Putamen (tissue), 1 donor: ENCODE data around the gene GPRC5A.

Experiments used
- DNase-seq: peaks from one replicate; pipeline ENCODE4 v3.0.0-alpha.2; 2016; ENCODE audit warnings: low spot score

GPRC5A gene

DNA sequence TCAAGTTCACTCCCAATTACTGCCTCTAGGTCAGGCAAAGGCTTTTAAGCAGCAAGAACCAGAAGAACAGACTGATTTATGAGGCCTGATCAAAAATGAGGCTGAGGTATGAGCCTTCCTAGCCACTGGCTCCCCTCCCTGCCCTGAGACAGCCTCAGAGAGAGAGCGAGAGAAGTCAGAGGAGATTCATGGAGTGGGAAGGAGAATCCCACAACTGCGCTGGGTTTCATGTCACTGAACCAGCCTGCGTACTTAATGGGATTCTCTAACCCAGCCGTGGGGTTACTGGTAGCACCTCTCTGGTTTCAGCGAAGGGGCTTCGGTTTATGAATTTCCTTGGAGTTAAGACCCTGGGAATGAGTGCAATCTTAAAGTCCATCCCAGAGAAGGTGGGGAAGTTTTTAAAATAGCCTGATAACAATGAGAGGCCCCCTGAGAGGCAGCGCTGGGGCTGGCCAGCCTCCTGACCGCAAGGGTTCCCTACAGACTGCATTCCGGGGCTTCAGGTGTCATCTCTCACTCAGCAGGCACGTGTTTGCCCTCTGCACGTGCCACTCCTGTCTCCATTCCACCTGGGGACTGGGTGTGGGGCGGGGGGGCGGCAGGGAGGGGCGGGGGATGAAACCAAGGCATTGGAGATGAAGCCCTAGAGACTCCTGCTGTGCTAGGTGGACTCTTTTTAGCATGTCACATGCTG, 6.1 kb upstream of the GPRC5A start:
- DNase-seq, result no peak

DNA sequence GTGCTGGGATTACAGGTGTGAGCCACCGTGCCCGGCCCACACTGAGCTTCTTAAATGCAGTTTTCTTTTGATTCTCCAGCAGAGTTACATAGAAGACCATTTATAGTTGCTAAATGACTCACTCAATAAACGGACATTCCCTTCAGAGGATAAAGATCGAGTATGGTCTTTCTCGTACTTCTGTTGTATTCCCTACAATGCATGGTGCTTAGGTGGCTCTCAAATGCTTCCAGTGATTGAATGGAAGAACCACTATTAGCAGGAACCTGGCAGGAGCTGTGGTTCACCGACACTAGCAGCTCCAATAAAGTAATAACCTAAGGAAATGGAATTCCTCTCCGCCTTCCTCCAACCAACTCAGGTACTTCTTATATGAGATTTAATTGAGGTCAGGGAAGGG, 3.9 kb upstream of the GPRC5A start:
- no peak for DNase-seq

DNA sequence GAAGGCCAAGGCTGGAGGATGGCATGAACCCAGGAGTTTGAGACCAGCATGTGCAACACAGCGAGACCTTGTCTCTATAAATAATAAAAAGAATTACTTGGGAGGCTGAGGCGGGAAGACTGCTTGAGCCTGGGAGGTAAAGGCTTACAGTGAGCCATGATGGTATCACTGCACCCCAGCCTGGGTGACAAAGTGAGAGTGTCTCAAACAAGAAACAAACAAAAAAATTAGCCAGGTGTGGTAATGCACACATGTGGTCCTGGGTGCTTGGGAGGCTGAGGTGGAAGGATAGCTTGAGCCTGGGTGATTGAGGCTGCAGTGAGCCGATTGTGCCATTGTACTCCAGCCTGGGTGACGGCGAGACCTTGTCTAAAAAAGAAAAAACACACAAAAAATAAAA, 1.7 kb upstream of the GPRC5A start:
- DNase-seq, result no peak

DNA sequence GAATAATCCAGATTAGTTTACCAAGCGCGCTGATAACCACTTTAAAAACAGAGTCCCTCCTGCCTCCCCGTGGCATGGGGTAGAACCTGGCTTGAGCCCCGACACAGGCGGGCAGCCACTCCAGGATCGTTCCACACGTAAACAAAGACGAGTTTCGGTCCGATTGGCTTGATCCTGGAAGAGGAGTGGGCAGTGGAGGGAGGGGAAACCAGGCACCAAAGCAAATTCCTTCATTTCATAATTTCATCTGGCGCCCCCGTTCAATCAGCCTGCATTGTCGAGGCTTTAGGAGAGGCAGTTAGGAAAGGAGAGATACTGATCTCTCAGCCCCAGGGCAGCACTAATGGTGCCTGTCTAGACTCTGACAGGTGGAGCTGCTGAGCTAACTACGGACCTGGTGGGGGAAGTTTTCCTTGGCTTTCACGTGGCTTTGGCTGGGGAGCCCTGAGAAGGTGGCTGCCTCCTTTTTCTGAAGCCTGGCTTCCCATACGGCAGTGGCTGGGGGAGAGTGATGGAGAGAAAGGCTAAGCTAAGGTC, 751 bp upstream of the GPRC5A start:
- no peak for DNase-seq

DNA sequence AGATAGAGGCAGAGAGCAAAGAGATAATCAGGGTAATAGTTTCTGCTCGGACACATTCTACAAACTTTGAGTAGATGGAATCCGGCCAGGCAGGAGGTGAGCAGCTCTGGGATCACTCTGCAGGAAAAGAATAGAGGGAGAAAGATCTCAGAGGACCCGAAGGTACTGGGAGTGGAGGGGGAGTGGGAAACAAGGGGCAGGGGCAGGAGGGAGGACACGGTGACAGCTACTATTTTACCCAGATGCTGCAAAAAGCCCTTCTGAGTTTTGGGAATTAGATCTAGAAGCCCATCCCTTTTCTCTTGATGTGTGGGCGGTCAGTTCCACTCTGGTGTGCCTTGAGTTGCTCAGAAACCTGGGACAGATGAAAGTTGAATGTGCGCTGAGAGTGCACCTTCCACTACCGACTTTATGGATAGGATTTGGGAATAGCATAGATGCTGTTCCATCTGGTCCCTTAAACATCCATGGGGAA, 556 bp downstream of the GPRC5A start:
- DNase-seq, result no peak

DNA sequence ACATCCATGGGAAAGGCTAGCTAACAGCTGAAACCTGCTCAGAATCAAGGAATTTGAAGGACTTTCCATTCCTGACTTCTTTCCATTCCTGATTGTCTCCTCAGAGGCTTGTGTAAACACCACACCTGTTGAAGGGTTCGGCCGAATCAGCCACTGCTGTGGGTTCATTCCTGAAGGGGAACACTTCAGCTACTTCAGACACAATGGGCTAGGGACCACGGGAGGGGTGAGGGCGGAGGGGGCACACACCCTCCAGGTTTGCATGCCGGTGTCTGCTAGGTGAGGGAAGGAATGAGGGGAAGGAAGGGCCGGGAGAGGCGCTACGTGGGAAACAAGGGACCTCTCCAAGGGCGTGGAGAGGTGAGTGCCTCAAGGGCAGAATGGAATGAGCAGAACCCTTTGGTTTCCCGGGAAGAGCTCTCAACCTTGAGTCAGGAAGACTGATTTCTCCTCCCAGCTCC, 1.3 kb downstream of the GPRC5A start:
- DNase-seq, result no peak

DNA sequence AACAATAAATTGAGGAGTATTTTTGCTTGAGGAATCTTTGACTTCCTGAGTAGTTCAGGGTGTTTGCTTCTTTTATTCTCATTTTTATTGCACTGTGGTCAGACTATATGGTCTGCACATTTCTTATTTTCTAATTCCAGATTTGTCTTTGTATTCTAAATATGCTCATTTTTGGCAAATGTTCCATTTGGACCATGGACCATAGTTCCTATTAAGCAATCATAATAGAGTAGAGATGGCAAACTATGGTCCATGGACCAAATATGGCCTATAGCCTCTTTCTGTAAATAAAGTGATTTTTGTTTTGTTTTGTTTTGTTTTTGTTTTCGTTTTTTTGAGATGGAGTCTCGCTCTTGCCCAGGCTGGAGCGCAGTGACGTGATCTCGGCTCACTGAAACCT, 2.1 kb downstream of the GPRC5A start:
- DNase-seq, result no peak

DNA sequence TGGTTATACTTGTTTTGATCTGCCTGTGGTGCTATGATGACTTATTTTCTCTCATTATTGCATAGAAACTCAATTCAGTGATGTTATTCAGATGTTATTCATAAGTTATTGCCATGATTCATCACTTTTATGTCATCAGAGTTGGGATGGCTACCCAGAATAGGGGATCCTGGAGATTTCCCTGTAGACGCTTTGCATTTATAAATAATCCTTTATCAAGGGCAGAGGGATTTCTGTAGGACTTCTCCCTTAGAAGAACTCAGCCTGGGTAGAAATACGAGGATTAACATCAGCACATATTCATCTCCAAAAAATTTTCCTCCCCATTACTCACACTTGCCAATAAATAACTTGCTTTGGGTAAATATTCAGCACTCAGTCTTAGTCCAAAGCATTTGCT, 4.9 kb downstream of the GPRC5A start:
- DNase-seq, result no peak

DNA sequence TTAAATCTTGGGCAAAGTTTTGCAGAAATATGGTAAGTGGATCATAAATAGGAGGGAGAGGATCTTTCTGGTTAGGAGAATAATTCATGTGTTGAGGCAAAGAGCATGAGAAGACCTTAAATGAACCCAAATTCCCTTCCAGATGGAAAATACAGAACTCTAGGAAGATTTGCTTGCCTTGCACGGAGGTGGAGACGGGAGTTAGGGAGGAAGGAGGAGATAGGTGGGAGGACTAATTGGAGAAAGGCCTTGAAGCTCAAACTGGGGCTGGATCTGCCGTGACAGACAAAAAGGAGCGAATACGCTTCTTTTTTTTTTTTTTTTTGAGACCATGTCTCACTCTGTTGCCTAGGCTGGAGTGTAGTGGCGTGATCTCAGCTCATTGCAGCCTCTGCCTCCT, 5.9 kb downstream of the GPRC5A start:
- peak; percentile 70 for DNase-seq

DNA sequence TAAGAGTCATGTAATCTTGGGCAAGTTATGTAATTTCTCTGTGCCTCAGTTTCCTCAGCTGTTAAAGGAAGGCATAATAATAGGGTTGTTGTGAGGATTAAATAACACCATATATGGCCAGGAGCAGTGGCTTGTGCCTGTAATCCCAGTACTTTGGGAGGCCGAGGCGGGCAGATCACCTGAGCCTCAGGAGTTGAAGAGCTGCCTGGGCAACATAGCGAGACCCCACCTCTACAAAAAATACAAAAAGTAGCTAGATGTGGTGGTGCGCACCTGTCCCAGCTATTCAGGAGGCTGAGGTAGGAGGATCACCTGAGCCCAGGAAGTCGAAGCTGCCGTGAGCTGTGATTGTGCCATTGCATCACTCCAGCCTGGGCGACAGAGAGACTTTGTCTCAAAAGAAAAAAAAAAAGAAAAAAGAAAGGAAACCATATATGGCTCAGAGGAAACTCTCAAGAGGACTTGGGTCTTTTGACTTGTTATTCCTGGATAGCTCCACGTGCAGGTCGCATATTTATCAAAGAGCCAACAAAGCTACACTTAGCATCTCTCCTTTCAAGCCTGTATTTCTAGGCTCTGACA, 6.9 kb downstream of the GPRC5A start:
- DNase-seq, result no peak

DNA sequence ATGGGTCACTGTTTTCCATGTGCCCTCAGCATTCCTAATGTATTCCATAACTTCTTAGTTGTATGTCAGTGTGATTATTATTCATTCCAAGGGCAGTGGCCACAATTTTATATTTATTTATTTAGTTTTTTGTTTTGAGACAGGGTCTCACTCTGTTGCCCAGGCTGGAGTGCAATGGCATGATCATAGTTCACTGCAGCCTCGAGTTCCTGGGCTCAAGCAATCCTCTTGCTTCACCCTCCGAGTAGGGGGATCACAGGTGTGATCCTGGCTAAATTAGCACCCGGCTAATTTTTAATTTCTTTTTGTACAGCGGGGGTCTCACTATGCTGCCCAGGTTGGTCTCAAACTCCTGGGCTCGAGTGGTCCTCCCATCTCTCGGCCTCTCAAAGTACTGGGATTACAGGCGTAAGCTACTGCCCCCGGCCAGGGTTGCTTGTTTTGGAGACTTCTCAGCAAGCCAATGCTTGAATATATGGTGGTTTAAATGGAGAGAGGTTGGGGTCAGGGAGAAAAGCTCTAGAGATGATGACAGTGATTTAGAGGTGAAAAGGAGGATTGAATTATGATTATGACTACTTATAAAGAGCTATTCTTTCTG, 7.6 kb downstream of the GPRC5A start:
- DNase-seq, result no peak

DNA sequence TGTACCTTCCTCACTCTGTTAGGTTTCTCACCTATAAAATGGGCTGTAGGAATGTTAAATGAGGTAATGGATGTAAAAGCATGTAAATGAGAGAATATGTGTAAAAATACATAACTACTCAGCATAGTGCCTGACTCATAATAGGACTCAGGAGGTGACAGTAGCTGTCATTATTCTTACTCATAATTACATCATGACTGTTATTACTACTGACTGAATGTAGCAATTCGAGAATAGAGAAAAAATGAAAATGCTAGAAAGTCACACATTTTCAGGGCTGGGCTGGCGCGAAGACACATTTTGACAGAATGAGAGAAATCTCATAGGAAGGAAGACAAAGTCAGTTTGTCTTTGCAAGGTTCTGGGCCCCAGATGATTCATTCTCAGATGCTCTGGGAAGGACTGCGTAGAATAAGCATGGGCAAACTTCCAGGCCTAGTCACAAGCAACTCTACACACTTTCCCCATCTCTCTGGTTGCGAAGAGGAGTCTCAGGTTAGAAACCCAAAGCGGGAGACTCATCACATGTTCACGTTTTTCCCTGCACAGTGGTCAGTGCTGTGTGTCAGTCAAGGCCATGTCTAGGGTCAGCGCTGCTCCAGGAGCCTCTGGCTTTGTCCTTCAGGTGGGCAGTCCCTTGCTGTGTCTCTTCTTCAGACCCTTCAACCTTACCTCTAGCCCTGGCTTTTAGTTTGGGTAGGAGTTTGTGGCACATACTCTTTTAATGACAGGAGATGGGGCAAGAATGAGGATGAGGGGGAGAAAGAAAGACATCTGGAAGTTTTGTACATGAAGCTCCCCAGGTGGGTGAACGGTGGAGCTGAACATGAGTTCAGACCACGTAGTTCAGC, 8.4 kb downstream of the GPRC5A start:
- DNase-seq, result peak; percentile 65

DNA sequence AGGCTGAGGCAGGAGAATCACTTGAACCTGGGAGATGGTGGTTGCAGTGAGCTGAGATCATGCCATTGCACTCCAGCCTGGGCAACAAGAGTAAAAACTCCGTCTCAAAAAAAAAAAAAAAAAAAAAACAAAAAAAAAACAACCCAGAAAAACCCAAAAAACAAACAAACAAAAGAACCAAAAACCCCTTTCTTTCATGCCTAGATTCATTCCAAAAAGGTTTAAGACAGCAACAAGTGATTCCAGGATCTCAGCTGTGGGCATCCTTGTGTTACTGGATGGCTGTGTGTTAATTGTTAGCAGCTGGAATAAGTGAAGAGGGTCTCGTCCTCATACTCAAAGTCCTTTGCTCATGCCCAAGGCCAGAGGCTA, 9.4 kb downstream of the GPRC5A start:
- DNase-seq, result no peak

DNA sequence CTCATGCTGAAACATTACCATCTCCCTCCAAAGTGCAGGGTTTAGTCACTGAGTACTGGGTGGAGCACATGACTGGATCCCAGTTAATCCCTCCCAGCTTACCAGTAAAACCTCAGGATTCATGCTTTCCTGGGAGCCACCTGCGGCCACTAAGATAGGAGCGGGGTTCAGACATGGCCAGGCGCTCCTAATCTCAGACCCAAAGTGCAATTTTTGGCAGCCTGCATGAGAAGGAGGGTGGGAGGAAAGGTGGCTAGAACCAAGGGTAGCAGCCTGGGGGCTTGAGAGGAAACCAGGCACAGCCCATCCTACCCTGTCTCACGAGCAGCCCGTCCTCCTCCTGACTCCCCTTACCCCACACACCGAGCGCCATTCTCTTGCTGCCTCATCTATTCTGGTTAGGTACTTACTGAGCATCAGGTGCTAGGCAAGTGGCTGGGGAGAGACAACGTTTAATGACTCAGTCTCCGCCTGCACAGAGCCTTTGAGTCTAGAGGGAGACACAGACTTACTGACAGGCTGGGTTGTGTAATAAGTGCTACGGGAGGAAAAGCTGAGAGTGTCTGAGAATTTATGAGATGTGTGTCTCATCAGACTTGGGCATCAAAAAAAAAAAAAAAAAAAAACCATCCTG, 9.9 kb downstream of the GPRC5A start:
- DNase-seq, result peak; percentile 65

DNA sequence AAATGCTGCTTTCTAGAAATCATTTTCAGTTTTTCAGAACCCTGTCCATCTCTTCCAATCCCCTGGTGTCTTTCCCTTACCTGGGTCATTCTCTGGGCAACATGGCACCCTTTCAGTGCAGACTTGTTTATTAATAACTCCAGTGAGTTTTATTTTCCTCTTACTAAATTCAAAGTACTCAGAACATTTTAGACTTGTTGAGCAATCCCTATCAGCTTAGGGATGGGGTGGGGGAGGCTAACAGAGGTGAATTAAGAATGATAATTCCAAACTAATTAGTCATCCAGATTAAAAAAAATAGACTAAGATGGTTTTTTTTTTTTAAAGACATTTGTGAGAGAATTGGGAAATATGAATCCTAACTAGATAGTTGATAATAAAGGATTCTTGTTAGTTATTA, 10.7 kb downstream of the GPRC5A start:
- no peak for DNase-seq

DNA sequence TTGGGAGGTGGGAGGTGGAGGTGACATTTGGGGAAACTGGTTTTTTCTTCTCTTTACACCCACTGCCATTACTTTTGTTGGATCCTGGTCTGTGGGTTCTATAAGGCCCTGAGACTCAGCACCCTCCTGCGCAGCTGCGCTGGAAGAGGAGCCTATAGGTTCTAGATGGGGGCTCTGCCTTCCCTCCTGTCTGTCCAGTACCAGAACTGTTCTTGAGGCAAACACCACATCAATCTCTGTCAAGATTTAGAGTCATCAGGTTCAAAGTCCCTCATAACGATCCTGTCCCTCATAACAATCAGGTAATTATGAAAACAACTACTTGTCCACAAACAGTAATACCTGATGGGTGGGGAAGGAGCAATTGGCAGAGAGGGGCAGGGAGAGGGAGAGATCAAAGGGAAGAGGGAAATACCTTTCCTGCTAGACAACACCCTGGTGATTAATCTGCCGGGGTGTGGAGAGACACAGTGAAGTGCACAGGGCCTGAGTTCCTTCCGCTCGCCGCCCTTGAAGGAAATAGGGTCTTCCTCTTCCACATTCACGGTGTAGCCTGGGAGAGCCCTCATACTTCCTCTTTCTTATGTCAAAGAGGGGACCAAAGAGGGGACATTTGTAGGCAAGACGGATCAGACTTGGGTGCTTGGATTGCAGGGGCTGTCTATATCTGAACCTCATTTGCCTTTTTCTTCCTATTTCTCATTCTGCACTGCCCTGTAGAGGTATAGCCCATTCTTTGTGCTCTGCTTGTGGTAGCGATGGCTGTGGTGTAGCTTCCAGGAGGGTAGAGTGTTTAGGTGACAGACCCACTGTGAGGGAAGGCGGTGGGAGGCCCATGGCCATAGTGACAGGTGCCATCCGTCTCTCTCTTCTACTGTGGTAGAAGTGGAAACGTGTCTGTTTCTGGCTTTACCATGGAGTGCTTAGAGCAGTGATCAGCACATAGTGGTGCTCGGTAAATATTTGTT, 12.6 kb downstream of the GPRC5A start:
- DNase-seq, result no peak

DNA sequence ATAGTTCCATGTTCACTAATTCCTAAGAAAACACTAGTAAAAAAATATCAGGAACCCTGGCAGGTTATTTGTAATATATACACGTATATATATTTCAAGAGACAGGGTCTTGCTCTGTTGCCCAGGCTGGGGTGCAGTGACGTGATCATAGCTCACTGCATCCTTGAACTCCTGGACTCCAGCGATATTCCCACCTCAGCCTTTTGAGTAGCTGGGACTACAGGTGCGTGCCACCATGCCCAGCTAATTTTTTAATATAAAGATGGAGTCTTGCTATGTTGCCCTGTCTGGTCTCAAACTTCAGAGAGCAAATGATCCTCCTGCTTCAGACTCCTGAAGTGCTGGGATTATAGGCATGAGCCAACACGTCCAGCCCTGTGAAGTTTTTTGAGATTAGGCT, 16.2 kb downstream of the GPRC5A start:
- no peak for DNase-seq

DNA sequence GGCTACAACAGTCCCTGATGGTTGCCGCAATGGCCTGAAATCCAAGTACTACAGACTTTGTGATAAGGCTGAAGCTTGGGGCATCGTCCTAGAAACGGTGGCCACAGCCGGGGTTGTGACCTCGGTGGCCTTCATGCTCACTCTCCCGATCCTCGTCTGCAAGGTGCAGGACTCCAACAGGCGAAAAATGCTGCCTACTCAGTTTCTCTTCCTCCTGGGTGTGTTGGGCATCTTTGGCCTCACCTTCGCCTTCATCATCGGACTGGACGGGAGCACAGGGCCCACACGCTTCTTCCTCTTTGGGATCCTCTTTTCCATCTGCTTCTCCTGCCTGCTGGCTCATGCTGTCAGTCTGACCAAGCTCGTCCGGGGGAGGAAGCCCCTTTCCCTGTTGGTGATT, 16.9 kb downstream of the GPRC5A start:
- no peak for DNase-seq

DNA sequence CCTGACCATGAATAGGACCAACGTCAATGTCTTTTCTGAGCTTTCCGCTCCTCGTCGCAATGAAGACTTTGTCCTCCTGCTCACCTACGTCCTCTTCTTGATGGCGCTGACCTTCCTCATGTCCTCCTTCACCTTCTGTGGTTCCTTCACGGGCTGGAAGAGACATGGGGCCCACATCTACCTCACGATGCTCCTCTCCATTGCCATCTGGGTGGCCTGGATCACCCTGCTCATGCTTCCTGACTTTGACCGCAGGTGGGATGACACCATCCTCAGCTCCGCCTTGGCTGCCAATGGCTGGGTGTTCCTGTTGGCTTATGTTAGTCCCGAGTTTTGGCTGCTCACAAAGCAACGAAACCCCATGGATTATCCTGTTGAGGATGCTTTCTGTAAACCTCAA, 17.3 kb downstream of the GPRC5A start:
- DNase-seq, result no peak

DNA sequence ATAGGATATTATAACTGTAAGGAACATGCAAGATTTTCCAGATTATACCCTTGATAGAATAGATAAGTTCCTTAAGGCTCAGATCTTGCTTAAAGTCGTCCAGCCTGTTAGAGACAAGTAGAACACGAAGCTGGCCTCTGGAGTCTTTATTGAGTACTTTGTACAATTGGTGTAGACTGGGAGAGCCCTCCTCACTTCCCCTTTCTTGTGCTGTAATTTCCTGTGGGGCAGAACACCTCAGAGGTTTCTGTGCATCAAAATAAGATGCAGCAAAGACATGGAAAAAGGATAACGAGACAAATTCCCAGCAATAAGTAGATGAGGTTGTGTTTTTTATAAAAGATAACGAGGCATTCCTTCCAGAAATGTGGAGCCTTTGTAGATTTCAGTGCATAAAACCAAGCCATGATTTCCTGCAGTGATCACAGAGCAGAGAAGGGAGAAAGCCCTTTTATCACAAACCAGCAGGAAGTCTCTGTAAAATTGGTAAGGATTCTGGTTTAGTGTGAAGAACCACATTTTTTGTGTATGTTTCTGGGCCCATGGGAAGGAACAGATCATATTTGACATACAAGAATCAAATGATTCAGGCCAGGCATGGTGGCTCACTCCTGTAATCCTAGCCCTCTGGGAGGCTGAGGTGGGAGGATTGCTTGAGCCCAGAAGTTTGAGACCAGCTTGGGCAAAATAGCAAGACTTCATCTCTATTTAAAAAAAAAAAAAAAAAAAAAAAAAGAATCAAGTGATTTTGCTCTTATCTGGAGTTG, 18.0 kb downstream of the GPRC5A start:
- DNase-seq, result no peak
